Natural killer cell (primary cell): ENCODE measurements around the gene ALOX12B. TPM values are rescaled to one million over a fixed set of nuclear protein-coding genes. Genes with fewer than 3 reads are reported as not detected.

Experiments
- ATAC-seq, 3 donors: fragments of 150-1000 bp in 2 of 3; fragments of 200-7000 bp in 1 of 3; cut with Tn5 transposase; 1 replicate in 1 of 3; 2 replicates in 2 of 3; pipeline ENCODE4 v1.10.0; 2021; ENCODE audit warnings: mild to moderate bottlenecking in 2 of 3, moderate library complexity in 2 of 3
- DNase-seq, 2 donors: peaks; one replicate each; pipeline versions ENCODE4 v3.0.0 to v3.0.0-alpha.2; 2013 to 2021; ENCODE audit warnings: mixed read lengths in 1 of 2
- H3K27ac ChIP-seq: one replicate; pipeline ENCODE4 v1.5.1; 2013; ENCODE audit warnings: mild to moderate bottlenecking, low read length
- H3K27me3 ChIP-seq: one replicate; pipeline ENCODE4 v1.6.1; 2013; ENCODE audit warnings: low read length; ENCODE audit not compliant: control insufficient read depth, insufficient read depth
- H3K36me3 ChIP-seq: one replicate; pipeline ENCODE4 v1.6.1; 2013; ENCODE audit warnings: low read length; ENCODE audit not compliant: control insufficient read depth, insufficient read depth
- H3K4me1 ChIP-seq: one replicate; pipeline ENCODE4 v1.6.1; 2013; ENCODE audit warnings: low read length; ENCODE audit not compliant: control insufficient read depth, insufficient read depth
- H3K4me3 ChIP-seq: one replicate; pipeline ENCODE4 v1.5.1; 2013; ENCODE audit warnings: low read length
- H3K9me3 ChIP-seq: one replicate; pipeline ENCODE4 v1.6.1; 2013; ENCODE audit warnings: low read length; ENCODE audit not compliant: control insufficient read depth, insufficient read depth
- H3K27ac Mint-ChIP-seq, 2 donors: one replicate each; pipeline ENCODE4 v1.8.0; 2022; ENCODE audit warnings: mild to moderate bottlenecking in 2 of 2, mixed read lengths in 2 of 2, moderate library complexity in 1 of 2
- H3K27me3 Mint-ChIP-seq, 2 donors: one replicate each; pipeline ENCODE4 v1.8.0; 2022; ENCODE audit warnings: low read depth in 2 of 2, mixed read lengths in 2 of 2
- H3K36me3 Mint-ChIP-seq: one replicate; pipeline ENCODE4 v1.8.0; 2022; ENCODE audit warnings: mixed read lengths
- H3K4me1 Mint-ChIP-seq, 2 donors: one replicate each; pipeline ENCODE4 v1.8.0; 2022; ENCODE audit warnings: mixed read lengths in 2 of 2
- H3K4me3 Mint-ChIP-seq: one replicate; pipeline ENCODE4 v1.8.0; 2022; ENCODE audit warnings: mild to moderate bottlenecking, moderate library complexity, mixed read lengths
- H3K9me3 Mint-ChIP-seq, 2 donors: one replicate each; pipeline ENCODE4 v1.8.0; 2022; ENCODE audit warnings: mixed read lengths in 2 of 2
- WGBS: methylation state at CpG from one replicate; pipeline ENCODE4 v1.1.7; 2013; ENCODE audit warnings: missing lambda C conversion rate; ENCODE audit not compliant: insufficient coverage; 5-methylcytosine and 5-hydroxymethylcytosine counted together
- intact Hi-C: fragments of 100-400 bp; cut with micrococcal nuclease; formaldehyde crosslinking; loops from one replicate; pipeline ENCODE4 v1.14.2; 2022
- total RNA-seq, 4 donors: library from RNA; stranded (reverse); fragments of 120-200 nt in 1 of 4; gene quantifications; one replicate each; pipeline versions ENCODE4 v1.2.3 to v1.2.4, GENCODE V29; 2013 to 2022
- TF ChIP-seq, protein P1 (sequence below): fragments of 200-600 bp; IDR thresholded peaks from one replicate; pipeline ENCODE4 v1.8.0; 2022; ENCODE audit warnings: antibody characterized with exemption

The ALOX12B gene
- total RNA-seq, 3 donors from 2014 or later (not counting 1 experiment from before 2014, with no cell fraction given) = 0.29 to 0.58 (median 0.56) TPM

- DNase-seq = peak; percentile 57 to 69
- peak overlapping the region in 1 of 2 donors; percentile 98 for H3K27ac Mint-ChIP-seq
- peaks cover 39% of the 10 kb centered on the region for H3K27me3 ChIP-seq
Observed at GRCh38 chr17:8121681-8122421, 34.3 kb upstream of the ALOX12B start.

GRCh38 chr17:8121407-8121680, 33.8 kb upstream of the ALOX12B start:
- Histone ChIP-seq H3K27ac (no peak overlapping the region), H3K4me1 (peaks cover 80% of the 10 kb centered on the region), H3K27me3 (peaks cover 44% of the 10 kb centered on the region), H3K36me3 (no peaks in the 10 kb centered on the region), H3K9me3 (no peaks in the 10 kb centered on the region), H3K4me3 (peak overlapping the region; percentile 24)
- peak overlapping the region; percentile 93 for H3K4me3 Mint-ChIP-seq
- H3K27me3 Mint-ChIP-seq = peaks cover 42 to 53% of the 10 kb centered on the region in 2 donors
- no peak for ATAC-seq
- WGBS = 0% methylated on average over 14 of the region's 25 CpGs
- peak overlapping the region; percentile 98 to 100 for H3K27ac Mint-ChIP-seq
- no peak for DNase-seq
- TF ChIP-seq, protein P1, sequence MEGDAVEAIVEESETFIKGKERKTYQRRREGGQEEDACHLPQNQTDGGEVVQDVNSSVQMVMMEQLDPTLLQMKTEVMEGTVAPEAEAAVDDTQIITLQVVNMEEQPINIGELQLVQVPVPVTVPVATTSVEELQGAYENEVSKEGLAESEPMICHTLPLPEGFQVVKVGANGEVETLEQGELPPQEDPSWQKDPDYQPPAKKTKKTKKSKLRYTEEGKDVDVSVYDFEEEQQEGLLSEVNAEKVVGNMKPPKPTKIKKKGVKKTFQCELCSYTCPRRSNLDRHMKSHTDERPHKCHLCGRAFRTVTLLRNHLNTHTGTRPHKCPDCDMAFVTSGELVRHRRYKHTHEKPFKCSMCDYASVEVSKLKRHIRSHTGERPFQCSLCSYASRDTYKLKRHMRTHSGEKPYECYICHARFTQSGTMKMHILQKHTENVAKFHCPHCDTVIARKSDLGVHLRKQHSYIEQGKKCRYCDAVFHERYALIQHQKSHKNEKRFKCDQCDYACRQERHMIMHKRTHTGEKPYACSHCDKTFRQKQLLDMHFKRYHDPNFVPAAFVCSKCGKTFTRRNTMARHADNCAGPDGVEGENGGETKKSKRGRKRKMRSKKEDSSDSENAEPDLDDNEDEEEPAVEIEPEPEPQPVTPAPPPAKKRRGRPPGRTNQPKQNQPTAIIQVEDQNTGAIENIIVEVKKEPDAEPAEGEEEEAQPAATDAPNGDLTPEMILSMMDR = no peak
- intact Hi-C loops = no loop called here
- peaks cover 77 to 80% of the 10 kb centered on the region in 2 donors for H3K4me1 Mint-ChIP-seq
- H3K9me3 Mint-ChIP-seq = peaks cover 0 to 2% of the 10 kb centered on the region in 2 donors
- peaks cover 12% of the 10 kb centered on the region for H3K36me3 Mint-ChIP-seq

More at GRCh38 chr17:8121681-8122421, 34.3 kb upstream of the ALOX12B start:
- Histone ChIP-seq H3K36me3 (no peaks in the 10 kb centered on the region), H3K9me3 (no peaks in the 10 kb centered on the region), H3K27ac (no peak overlapping the region), H3K4me1 (peaks cover 84% of the 10 kb centered on the region), H3K4me3 (peak overlapping the region; percentile 22)
- TF ChIP-seq, protein P1 = peak; percentile 57
- H3K27me3 Mint-ChIP-seq = peaks cover 45 to 57% of the 10 kb centered on the region in 2 donors
- H3K9me3 Mint-ChIP-seq = peaks cover 0 to 2% of the 10 kb centered on the region in 2 donors
- H3K4me3 Mint-ChIP-seq = peak overlapping the region; percentile 93
- H3K36me3 Mint-ChIP-seq = peaks cover 12% of the 10 kb centered on the region
- H3K4me1 Mint-ChIP-seq = peaks cover 82 to 85% of the 10 kb centered on the region in 2 donors
- WGBS = under 1% methylated on average over 76 of the region's 76 CpGs
- intact Hi-C loops = no loop called here
- peak; percentile 10 to 29 (median 28) for ATAC-seq

- no peak overlapping the region for H3K27ac ChIP-seq
- peaks cover 12% of the 10 kb centered on the region for H3K36me3 Mint-ChIP-seq
- H3K4me3 ChIP-seq = peak overlapping the region; percentile 24
- H3K4me3 Mint-ChIP-seq = peak overlapping the region; percentile 93
- peaks cover 46 to 52% of the 10 kb centered on the region in 2 donors for H3K27me3 Mint-ChIP-seq
- peaks cover 71 to 74% of the 10 kb centered on the region in 2 donors for H3K4me1 Mint-ChIP-seq
- H3K27ac Mint-ChIP-seq = peak overlapping the region; percentile 98 to 100
- no peaks in the 10 kb centered on the region for H3K9me3 ChIP-seq
- H3K36me3 ChIP-seq = no peaks in the 10 kb centered on the region
- peaks cover 75% of the 10 kb centered on the region for H3K4me1 ChIP-seq
- no peaks in the 10 kb centered on the region for H3K9me3 Mint-ChIP-seq
- DNase-seq (peak; percentile 54 to 82), ATAC-seq (peak; percentile 5 to 11 (median 9))
- WGBS = under 1% methylated on average over 32 of the region's 40 CpGs
- TF ChIP-seq, protein P1 = peak; percentile 24
- peaks cover 50% of the 10 kb centered on the region for H3K27me3 ChIP-seq
- intact Hi-C loops = loop anchor here (1.0 kb wide), 1 partner anchor 102 kb away; no protein-coding TSS in a partner anchor
Observed at GRCh38 chr17:8120520-8121406, 33.2 kb upstream of the ALOX12B start.
